SU-DHL-6 (cell line): Measurements from ENCODE around the gene CHRNA4.

Experiments
- EZH2phosphoT487 ChIP-seq: fragments of 200-600 bp; sonication (generic), shearing (Covaris generic); conservative IDR thresholded peaks from 2 replicates; pipeline ENCODE4 v1.6.1; 2018; ENCODE audit warnings: mild to moderate bottlenecking, antibody characterized with exemption, low read length, moderate library complexity, mixed read lengths
- TF ChIP-seq, protein P1 (sequence below): fragments of 200-600 bp; sonication (generic); IDR thresholded peaks from one replicate; pipeline ENCODE4 v1.5.1; 2017; ENCODE audit warnings: antibody characterized with exemption, mild to moderate bottlenecking, low read length, moderate library complexity; ENCODE audit not compliant: insufficient read depth, poor library complexity, severe bottlenecking

DNA sequence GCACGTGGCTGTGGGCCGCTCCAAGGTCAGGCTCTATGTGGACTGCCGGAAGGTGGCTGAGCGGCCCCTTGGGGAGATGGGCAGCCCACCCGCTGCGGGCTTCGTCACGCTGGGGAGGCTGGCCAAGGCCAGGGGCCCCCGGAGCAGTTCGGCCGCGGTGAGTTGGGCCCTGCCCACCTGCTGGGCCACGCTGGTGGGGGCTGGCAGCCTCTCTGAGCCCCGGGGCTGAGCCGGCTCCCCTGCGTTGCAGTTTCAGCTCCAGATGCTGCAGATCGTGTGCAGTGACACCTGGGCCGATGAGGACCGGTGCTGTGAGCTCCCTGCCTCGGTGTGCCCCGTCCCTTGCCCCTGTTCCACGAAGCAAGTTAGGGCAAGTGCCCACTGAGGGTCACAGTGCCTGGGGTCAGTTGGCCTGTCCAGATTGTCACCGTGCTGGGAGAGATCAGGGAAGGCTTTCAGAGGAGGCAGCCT, 41.1 kb downstream of the CHRNA4 start:
- TF ChIP-seq, protein P1, sequence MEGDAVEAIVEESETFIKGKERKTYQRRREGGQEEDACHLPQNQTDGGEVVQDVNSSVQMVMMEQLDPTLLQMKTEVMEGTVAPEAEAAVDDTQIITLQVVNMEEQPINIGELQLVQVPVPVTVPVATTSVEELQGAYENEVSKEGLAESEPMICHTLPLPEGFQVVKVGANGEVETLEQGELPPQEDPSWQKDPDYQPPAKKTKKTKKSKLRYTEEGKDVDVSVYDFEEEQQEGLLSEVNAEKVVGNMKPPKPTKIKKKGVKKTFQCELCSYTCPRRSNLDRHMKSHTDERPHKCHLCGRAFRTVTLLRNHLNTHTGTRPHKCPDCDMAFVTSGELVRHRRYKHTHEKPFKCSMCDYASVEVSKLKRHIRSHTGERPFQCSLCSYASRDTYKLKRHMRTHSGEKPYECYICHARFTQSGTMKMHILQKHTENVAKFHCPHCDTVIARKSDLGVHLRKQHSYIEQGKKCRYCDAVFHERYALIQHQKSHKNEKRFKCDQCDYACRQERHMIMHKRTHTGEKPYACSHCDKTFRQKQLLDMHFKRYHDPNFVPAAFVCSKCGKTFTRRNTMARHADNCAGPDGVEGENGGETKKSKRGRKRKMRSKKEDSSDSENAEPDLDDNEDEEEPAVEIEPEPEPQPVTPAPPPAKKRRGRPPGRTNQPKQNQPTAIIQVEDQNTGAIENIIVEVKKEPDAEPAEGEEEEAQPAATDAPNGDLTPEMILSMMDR = no peak
- no peak for TF ChIP-seq EZH2phosphoT487
